HepG2 (cell line): Measurements from ENCODE around the gene SLC38A3. TPM values are rescaled to one million over a fixed set of nuclear protein-coding genes. Genes with fewer than 3 reads are reported as not detected.
A peak's percentile ranks its signal among the peaks of the same experiment; 100 is the strongest.

Source experiments
- HDAC2 ChIP-seq: sonication (generic); formaldehyde crosslinking; IDR thresholded peaks from 2 replicates; pipeline ENCODE4 v1.4.0; 2020; ENCODE audit warnings: missing genetic modification reagents
- HMGXB4 ChIP-seq, 2 experiments: sonication (generic) in 1 of 2; formaldehyde crosslinking in 1 of 2; IDR thresholded peaks; 2 replicates each; pipeline versions ENCODE4 v1.4.0 to v1.6.1; 2018 to 2020; ENCODE audit warnings: missing genetic modification reagents in 2 of 2, borderline replicate concordance in 1 of 2, low read depth in 1 of 2, mild to moderate bottlenecking in 1 of 2, missing biosample characterization in 1 of 2
- KAT8 ChIP-seq: IDR thresholded peaks from 2 replicates; pipeline ENCODE4 v1.6.1; 2016; ENCODE audit warnings: missing genetic modification reagents, missing compliant biosample characterization
- KDM4B ChIP-seq: sonication (generic); formaldehyde crosslinking; IDR thresholded peaks from 2 replicates; pipeline ENCODE4 v1.4.0; 2020; ENCODE audit warnings: missing genetic modification reagents
- MAF1 ChIP-seq: sonication (generic); formaldehyde crosslinking; IDR thresholded peaks from 2 replicates; pipeline ENCODE4 v1.5.0; 2020; ENCODE audit warnings: missing genetic modification reagents, borderline replicate concordance
- MAFF ChIP-seq: IDR thresholded peaks from 2 replicates; pipeline ENCODE4 v1.6.1; 2011; ENCODE audit warnings: low read depth, low read length, improper control_type of control experiment
- MEIS1 ChIP-seq: sonication (generic); formaldehyde crosslinking; IDR thresholded peaks from 2 replicates; pipeline ENCODE4 v1.9.0; 2021; ENCODE audit warnings: mild to moderate bottlenecking, missing genetic modification reagents, moderate library complexity, borderline replicate concordance
- PBX2 ChIP-seq: IDR thresholded peaks from 2 replicates; pipeline ENCODE4 v1.6.1; 2016; ENCODE audit warnings: control low read depth
- RAD51 ChIP-seq: fragments of 450-650 bp; IDR thresholded peaks from 2 replicates; pipeline ENCODE4 v1.6.1; 2016; ENCODE audit warnings: borderline replicate concordance
- RBM22 ChIP-seq: fragments of 200-400 bp; formaldehyde crosslinking; optimal IDR thresholded peaks from 2 replicates; pipeline ENCODE3; 2017; ENCODE audit warnings: mild to moderate bottlenecking, low read length, moderate library complexity
- SIN3A ChIP-seq: IDR thresholded peaks from 2 replicates; pipeline ENCODE4 v1.6.1; 2011; ENCODE audit warnings: low read depth, mild to moderate bottlenecking, control low read depth, low read length, borderline replicate concordance
- STAT5B ChIP-seq: sonication (generic); formaldehyde crosslinking; IDR thresholded peaks from 2 replicates; pipeline ENCODE4 v1.4.0; 2020; ENCODE audit warnings: missing genetic modification reagents
- TAF15 ChIP-seq: fragments of 200-400 bp; formaldehyde crosslinking; IDR thresholded peaks from one replicate; pipeline ENCODE4 v1.6.1; 2018; ENCODE audit warnings: mild to moderate bottlenecking, low read depth, low read length; ENCODE audit not compliant: poor library complexity, severe bottlenecking
- ZMYM3 ChIP-seq: sonication (generic); formaldehyde crosslinking; IDR thresholded peaks from 2 replicates; pipeline ENCODE4 v1.5.1; 2020; ENCODE audit warnings: mild to moderate bottlenecking, missing genetic modification reagents
- ZNF24 ChIP-seq: fragments of 450-650 bp; IDR thresholded peaks from 2 replicates; pipeline ENCODE4 v1.6.1; 2017; ENCODE audit warnings: antibody characterized with exemption, mild to moderate bottlenecking
- ZNF615 ChIP-seq: sonication (generic); formaldehyde crosslinking; IDR thresholded peaks from 2 replicates; pipeline ENCODE4 v1.5.0; 2020; ENCODE audit warnings: mild to moderate bottlenecking, missing genetic modification reagents, borderline replicate concordance
- ZNF710 ChIP-seq: sonication (generic); formaldehyde crosslinking; IDR thresholded peaks from 2 replicates; pipeline ENCODE4 v1.5.0; 2020; ENCODE audit warnings: mild to moderate bottlenecking, missing genetic modification reagents, borderline replicate concordance
- ZNF878 ChIP-seq: sonication (generic); formaldehyde crosslinking; IDR thresholded peaks from 2 replicates; pipeline ENCODE4 v1.8.1; 2023; ENCODE audit warnings: mild to moderate bottlenecking, missing genetic modification reagents, moderate library complexity
- ZNF879 ChIP-seq: sonication (generic); formaldehyde crosslinking; IDR thresholded peaks from 2 replicates; pipeline ENCODE4 v1.8.1; 2023; ENCODE audit warnings: missing genetic modification reagents
- polyA plus RNA-seq, 8 experiments: library from polyadenylated mRNA; depleted of rRNA in 3 of 8; stranded (reverse) in 7 of 8; unstranded in 1 of 8; fragments of >200 nt; fragmentation: Illumina TruSeq in 4 of 8; extraction: Trizol in 4 of 8; gene quantifications; 2 replicates each; pipeline versions ENCODE4 v1.2.1 to v1.2.3, GENCODE V29; 2011 to 2016; ENCODE audit warnings: low read depth in 4 of 8, missing spikeins in 1 of 8, mixed read lengths in 1 of 8; ENCODE audit not compliant: insufficient read depth in 1 of 8
- total RNA-seq, 5 experiments: library from RNA; depleted of rRNA; stranded (reverse); fragments of >200 nt; fragmentation: Illumina TruSeq; extraction: Trizol; gene quantifications; 2 replicates each; pipeline ENCODE4 v1.2.3, GENCODE V29; 2016; ENCODE audit warnings: low read depth in 1 of 5
- TF ChIP-seq, protein P1 (sequence below): sonication (generic); formaldehyde crosslinking; IDR thresholded peaks from 2 replicates; pipeline ENCODE4 v1.4.0; 2020; ENCODE audit warnings: missing genetic modification reagents
- TF ChIP-seq, protein P2 (sequence below): sonication (generic); formaldehyde crosslinking; IDR thresholded peaks from 2 replicates; pipeline ENCODE4 v1.9.0; 2021; ENCODE audit warnings: missing genetic modification reagents, mild to moderate bottlenecking, borderline replicate concordance

The SLC38A3 gene
- total and polyA plus RNA-seq, 2 of the 13 experiments (the other 11 are each of a cell fraction or from before 2014, with no cell fraction given) = 29.8 to 164 TPM

- 0 out of 2 replicates have a peak, but pooled peaks have one; percentile 54 for TF ChIP-seq ZNF710 (CRISPR knock-in tag)
- TF ChIP-seq ZNF878 = peak; percentile 48; the same call in 1 of the 2 replicates
- TF ChIP-seq ZNF615 (CRISPR knock-in tag) = no peak
- no peak for TF ChIP-seq MAFF
- no peak for TF ChIP-seq ZNF879 (CRISPR knock-in tag)
- TF ChIP-seq ZMYM3 (CRISPR knock-in tag) = peak; percentile 35; the same call in 1 of the 2 replicates
- TF ChIP-seq, protein P1, sequence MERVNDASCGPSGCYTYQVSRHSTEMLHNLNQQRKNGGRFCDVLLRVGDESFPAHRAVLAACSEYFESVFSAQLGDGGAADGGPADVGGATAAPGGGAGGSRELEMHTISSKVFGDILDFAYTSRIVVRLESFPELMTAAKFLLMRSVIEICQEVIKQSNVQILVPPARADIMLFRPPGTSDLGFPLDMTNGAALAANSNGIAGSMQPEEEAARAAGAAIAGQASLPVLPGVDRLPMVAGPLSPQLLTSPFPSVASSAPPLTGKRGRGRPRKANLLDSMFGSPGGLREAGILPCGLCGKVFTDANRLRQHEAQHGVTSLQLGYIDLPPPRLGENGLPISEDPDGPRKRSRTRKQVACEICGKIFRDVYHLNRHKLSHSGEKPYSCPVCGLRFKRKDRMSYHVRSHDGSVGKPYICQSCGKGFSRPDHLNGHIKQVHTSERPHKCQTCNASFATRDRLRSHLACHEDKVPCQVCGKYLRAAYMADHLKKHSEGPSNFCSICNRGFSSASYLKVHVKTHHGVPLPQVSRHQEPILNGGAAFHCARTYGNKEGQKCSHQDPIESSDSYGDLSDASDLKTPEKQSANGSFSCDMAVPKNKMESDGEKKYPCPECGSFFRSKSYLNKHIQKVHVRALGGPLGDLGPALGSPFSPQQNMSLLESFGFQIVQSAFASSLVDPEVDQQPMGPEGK = peak; percentile 63
- TF ChIP-seq ZNF24 = no peak
- TF ChIP-seq HDAC2 (CRISPR knock-in tag) = peak; percentile 68
- TF ChIP-seq KDM4B (CRISPR knock-in tag) = no peak
- peak; percentile 48; the same call in 1 of the 2 replicates for TF ChIP-seq KAT8
- TF ChIP-seq SIN3A = no peak
- TF ChIP-seq, protein P2, sequence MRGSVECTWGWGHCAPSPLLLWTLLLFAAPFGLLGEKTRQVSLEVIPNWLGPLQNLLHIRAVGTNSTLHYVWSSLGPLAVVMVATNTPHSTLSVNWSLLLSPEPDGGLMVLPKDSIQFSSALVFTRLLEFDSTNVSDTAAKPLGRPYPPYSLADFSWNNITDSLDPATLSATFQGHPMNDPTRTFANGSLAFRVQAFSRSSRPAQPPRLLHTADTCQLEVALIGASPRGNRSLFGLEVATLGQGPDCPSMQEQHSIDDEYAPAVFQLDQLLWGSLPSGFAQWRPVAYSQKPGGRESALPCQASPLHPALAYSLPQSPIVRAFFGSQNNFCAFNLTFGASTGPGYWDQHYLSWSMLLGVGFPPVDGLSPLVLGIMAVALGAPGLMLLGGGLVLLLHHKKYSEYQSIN (CRISPR knock-in tag) = no peak
- no peak for TF ChIP-seq PBX2 (CRISPR knock-in tag)
- TF ChIP-seq MAF1 (CRISPR knock-in tag) = no peak
- TF ChIP-seq RBM22 = peak; percentile 13
- TF ChIP-seq TAF15 = no peak
- peak; percentile 58 to 63; a peak in 3 of 4 replicates for TF ChIP-seq HMGXB4 (CRISPR knock-in tag; IDR thresholded peaks at IDR 0.05; ENCODE audit: borderline replicate concordance in 1 of 2, low read depth in 1 of 2)
- no peak for TF ChIP-seq RAD51
- no peak for TF ChIP-seq STAT5B
- 0 out of 2 replicates have a peak, but pooled peaks have one; percentile 44 for TF ChIP-seq MEIS1
Measured at GRCh38 chr3:50221411-50222168, 16.5 kb downstream of the SLC38A3 start (continued).
